KMS-11 (cell line): ENCODE measurements around the gene CHMP2B.

ENCODE experiments used
- H2AFZ ChIP-seq: fragments of 200-600 bp; sonication (generic); 2 replicates; pipeline ENCODE4 v1.6.1; 2016; ENCODE audit warnings: antibody characterized with exemption, mixed run types, low read depth
- H3K27ac ChIP-seq: fragments of 200-600 bp; sonication (generic); 2 replicates; pipeline ENCODE4 v1.6.1; 2016; ENCODE audit warnings: mild to moderate bottlenecking, mixed run types
- H3K27me3 ChIP-seq: fragments of 200-600 bp; sonication (generic); 2 replicates; pipeline ENCODE4 v1.6.1; 2017; ENCODE audit warnings: mild to moderate bottlenecking, low read depth, mixed run types, moderate library complexity; ENCODE audit not compliant: insufficient read depth
- H3K36me3 ChIP-seq: fragments of 200-600 bp; sonication (generic); 2 replicates; pipeline ENCODE4 v1.6.1; 2017; ENCODE audit warnings: mild to moderate bottlenecking, mixed run types; ENCODE audit not compliant: insufficient read depth
- H3K4me1 ChIP-seq: fragments of 200-600 bp; sonication (generic); 2 replicates; pipeline ENCODE4 v1.6.1; 2016; ENCODE audit warnings: mild to moderate bottlenecking, low read depth, mixed run types; ENCODE audit not compliant: poor library complexity, severe bottlenecking
- H3K4me2 ChIP-seq: fragments of 200-600 bp; sonication (generic); 2 replicates; pipeline ENCODE4 v1.7.0; 2016; ENCODE audit warnings: mild to moderate bottlenecking, mixed run types
- H3K4me3 ChIP-seq: fragments of 200-600 bp; sonication (generic); IDR thresholded peaks from 2 replicates; pipeline ENCODE4 v1.6.1; 2017; ENCODE audit warnings: low read depth, low read length, mixed read lengths; ENCODE audit not compliant: insufficient read depth
- H3K79me2 ChIP-seq: fragments of 200-600 bp; sonication (generic); 2 replicates; pipeline ENCODE4 v1.6.1; 2016; ENCODE audit warnings: low read depth, mixed run types; ENCODE audit not compliant: insufficient read depth
- H3K9ac ChIP-seq: fragments of 200-600 bp; sonication (generic); 2 replicates; pipeline ENCODE4 v1.6.1; 2016; ENCODE audit warnings: mild to moderate bottlenecking, mixed run types
- H4K20me1 ChIP-seq: fragments of 200-600 bp; sonication (generic); 2 replicates; pipeline ENCODE4 v1.6.1; 2016; ENCODE audit warnings: mild to moderate bottlenecking, mixed run types; ENCODE audit not compliant: insufficient read depth
- TF ChIP-seq, protein P1 (sequence below): fragments of 200-600 bp; sonication (generic); conservative IDR thresholded peaks from 2 replicates; pipeline ENCODE4 v1.6.1; 2017; ENCODE audit warnings: low read depth, mild to moderate bottlenecking, antibody characterized with exemption, low read length, moderate library complexity, mixed read lengths

The CHMP2B gene

GRCh38 chr3:87201727-87202126, 25.4 kb upstream of the CHMP2B start:
- H2AFZ ChIP-seq = no peak overlapping the region
- no peaks in the 10 kb centered on the region for H3K79me2 ChIP-seq
- peaks cover 19% of the 10 kb centered on the region for H3K4me1 ChIP-seq
- H3K4me2 ChIP-seq = no peak overlapping the region
- H3K36me3 ChIP-seq = no peaks in the 10 kb centered on the region
- no peak overlapping the region for H3K9ac ChIP-seq
- no peak overlapping the region for H3K4me3 ChIP-seq
- no peak overlapping the region for H3K27ac ChIP-seq
- TF ChIP-seq, protein P1, sequence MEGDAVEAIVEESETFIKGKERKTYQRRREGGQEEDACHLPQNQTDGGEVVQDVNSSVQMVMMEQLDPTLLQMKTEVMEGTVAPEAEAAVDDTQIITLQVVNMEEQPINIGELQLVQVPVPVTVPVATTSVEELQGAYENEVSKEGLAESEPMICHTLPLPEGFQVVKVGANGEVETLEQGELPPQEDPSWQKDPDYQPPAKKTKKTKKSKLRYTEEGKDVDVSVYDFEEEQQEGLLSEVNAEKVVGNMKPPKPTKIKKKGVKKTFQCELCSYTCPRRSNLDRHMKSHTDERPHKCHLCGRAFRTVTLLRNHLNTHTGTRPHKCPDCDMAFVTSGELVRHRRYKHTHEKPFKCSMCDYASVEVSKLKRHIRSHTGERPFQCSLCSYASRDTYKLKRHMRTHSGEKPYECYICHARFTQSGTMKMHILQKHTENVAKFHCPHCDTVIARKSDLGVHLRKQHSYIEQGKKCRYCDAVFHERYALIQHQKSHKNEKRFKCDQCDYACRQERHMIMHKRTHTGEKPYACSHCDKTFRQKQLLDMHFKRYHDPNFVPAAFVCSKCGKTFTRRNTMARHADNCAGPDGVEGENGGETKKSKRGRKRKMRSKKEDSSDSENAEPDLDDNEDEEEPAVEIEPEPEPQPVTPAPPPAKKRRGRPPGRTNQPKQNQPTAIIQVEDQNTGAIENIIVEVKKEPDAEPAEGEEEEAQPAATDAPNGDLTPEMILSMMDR = no peak
- no peaks in the 10 kb centered on the region for H4K20me1 ChIP-seq
- no peaks in the 10 kb centered on the region for H3K27me3 ChIP-seq

GRCh38 chr3:87203809-87204208, 23.3 kb upstream of the CHMP2B start:
- no peak overlapping the region for H2AFZ ChIP-seq
- no peak overlapping the region for H3K4me3 ChIP-seq
- no peak overlapping the region for H3K9ac ChIP-seq
- TF ChIP-seq, protein P1 = no peak
- H3K4me2 ChIP-seq = no peak overlapping the region
- no peaks in the 10 kb centered on the region for H4K20me1 ChIP-seq
- H3K79me2 ChIP-seq = no peaks in the 10 kb centered on the region
- no peaks in the 10 kb centered on the region for H3K36me3 ChIP-seq
- H3K27ac ChIP-seq = no peak overlapping the region
- H3K4me1 ChIP-seq = peaks cover 19% of the 10 kb centered on the region
- no peaks in the 10 kb centered on the region for H3K27me3 ChIP-seq

DNA sequence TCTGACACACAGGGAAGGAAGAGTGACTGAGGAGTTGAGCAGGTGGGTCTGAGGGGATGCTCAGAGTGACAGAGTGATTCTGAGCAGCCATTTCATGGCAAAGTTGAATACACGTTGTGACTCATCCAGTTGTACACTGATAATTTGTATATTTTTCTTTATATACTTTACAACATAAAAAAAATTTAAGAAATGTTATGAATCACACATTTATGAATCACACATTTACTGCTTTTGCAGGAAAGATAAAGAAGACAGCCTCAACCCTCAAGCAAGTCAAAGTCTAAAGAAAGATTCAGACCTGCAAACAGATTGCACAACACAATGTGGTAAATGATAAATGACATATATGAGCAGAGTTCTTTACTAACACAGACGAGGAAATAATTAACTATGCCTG, 21.0 kb upstream of the CHMP2B start:
- Histone ChIP-seq H3K4me2 (no peak overlapping the region), H2AFZ (no peak overlapping the region), H3K27ac (no peak overlapping the region), H3K9ac (no peak overlapping the region), H4K20me1 (no peaks in the 10 kb centered on the region), H3K4me1 (no peaks in the 10 kb centered on the region), H3K36me3 (no peaks in the 10 kb centered on the region), H3K4me3 (no peak overlapping the region), H3K27me3 (no peaks in the 10 kb centered on the region), H3K79me2 (no peaks in the 10 kb centered on the region)
- TF ChIP-seq, protein P1 = no peak

DNA sequence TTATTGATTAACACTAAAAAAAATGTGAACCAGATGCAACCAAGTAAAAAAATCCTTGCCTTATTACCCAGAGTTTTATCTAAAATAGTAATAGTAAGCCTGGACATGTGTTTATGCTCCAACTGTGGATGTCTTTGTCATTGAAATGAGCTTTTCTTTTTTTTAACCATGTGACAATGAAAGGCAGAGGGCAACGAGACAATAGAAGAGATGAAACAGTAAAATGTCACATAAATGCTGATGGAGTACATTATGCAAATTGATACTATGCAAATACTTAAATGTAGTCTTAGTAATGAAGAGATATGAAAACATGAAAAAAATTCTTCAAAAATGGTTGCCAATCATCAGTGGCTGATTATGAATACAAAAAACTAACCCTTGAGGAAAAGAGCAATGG, 20.5 kb upstream of the CHMP2B start:
- H3K9ac ChIP-seq = no peak overlapping the region
- H3K36me3 ChIP-seq = no peaks in the 10 kb centered on the region
- TF ChIP-seq, protein P1 = no peak
- no peak overlapping the region for H3K27ac ChIP-seq
- H4K20me1 ChIP-seq = no peaks in the 10 kb centered on the region
- H3K27me3 ChIP-seq = no peaks in the 10 kb centered on the region
- H3K4me1 ChIP-seq = no peaks in the 10 kb centered on the region
- H2AFZ ChIP-seq = no peak overlapping the region
- no peaks in the 10 kb centered on the region for H3K79me2 ChIP-seq
- H3K4me2 ChIP-seq = no peak overlapping the region
- H3K4me3 ChIP-seq = no peak overlapping the region

DNA sequence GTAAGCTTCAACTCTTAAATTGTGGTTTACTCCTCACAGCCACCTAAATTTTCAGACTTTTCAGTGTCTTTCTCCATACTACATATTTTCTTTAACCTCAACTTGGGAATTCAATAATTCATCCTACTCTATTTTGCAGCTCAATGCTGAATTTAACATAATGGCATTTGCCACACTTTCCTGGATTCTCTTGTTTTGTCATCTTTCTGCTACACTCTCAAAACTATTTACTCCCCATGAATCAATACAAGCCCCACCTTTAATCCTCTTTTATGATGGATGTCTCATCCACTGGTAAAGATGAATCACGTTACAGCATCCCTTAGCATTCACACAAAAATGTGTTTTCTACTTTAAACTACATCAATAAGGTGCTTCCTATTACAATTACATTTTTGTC, 19.6 kb upstream of the CHMP2B start:
- no peaks in the 10 kb centered on the region for H3K27me3 ChIP-seq
- H3K36me3 ChIP-seq = no peaks in the 10 kb centered on the region
- no peaks in the 10 kb centered on the region for H3K79me2 ChIP-seq
- no peak overlapping the region for H3K4me3 ChIP-seq
- no peaks in the 10 kb centered on the region for H3K4me1 ChIP-seq
- no peak overlapping the region for H2AFZ ChIP-seq
- TF ChIP-seq, protein P1 = no peak
- H3K9ac ChIP-seq = no peak overlapping the region
- no peaks in the 10 kb centered on the region for H4K20me1 ChIP-seq
- no peak overlapping the region for H3K27ac ChIP-seq
- no peak overlapping the region for H3K4me2 ChIP-seq
